HL-60 (cell line): ENCODE measurements around the gene CYP2A6.

Experiments used
- CTCF ChIP-seq: IDR thresholded peaks from one replicate; pipeline ENCODE4 v1.5.1; 2011; ENCODE audit warnings: low read length, control low read depth, inconsistent platforms; ENCODE audit not compliant: insufficient read depth
- GABPA ChIP-seq: IDR thresholded peaks from 2 replicates; pipeline ENCODE4 v1.6.1; 2012; ENCODE audit warnings: low read depth
- SPI1 ChIP-seq: IDR thresholded peaks from 2 replicates; pipeline ENCODE4 v1.6.1; 2012; ENCODE audit warnings: low read depth, mild to moderate bottlenecking, borderline replicate concordance

GRCh38 chr19:40803857-40804782 is 46.1 kb downstream of the CYP2A6 start:
- no peak for TF ChIP-seq CTCF
- TF ChIP-seq GABPA, result no peak
- TF ChIP-seq SPI1, result peak; percentile 20; the same call in 1 of the 2 replicates
